ENCODE data around the gene GPC6. TPM values are rescaled to one million over a fixed set of nuclear protein-coding genes. Genes with fewer than 3 reads are reported as not detected.

The GPC6 gene
- total and polyA plus RNA-seq, 9 of the 15 experiments (the other 6 are each of a cell fraction or from before 2014, with no cell fraction given): under 0.01 to 0.20 (median 0.01) TPM; not detected in 4

GRCh38 chr13:94020426-94020825 is 793.8 kb downstream of the GPC6 start:
- no peak for FAIRE-seq

GRCh38 chr13:94020833-94021232 is 794.2 kb downstream of the GPC6 start:
- no peak for FAIRE-seq
- Histone ChIP-seq H3K4me2 (ENCODE audit: insufficient read depth, low read length) (no peak overlapping the region), H3K4me3 (no peak overlapping the region), H3K4me1 (replicated peaks in 1 of 2; ENCODE audit: control insufficient read depth in 2 of 2, insufficient read depth in 2 of 2, low read length in 2 of 2) (no peaks in the 10 kb centered on the region), H3K36me3 (ENCODE audit: control insufficient read depth, insufficient read depth, low read length) (no peaks in the 10 kb centered on the region), H3K27me3 (ENCODE audit: control insufficient read depth in 2 of 2, insufficient read depth in 2 of 2, low read length in 2 of 2) (no peaks in the 10 kb centered on the region), H3K9me1 (ENCODE audit: control insufficient read depth, insufficient read depth, low read length) (no peaks in the 10 kb centered on the region), H2AFZ (ENCODE audit: low read depth, low read length) (no peak overlapping the region), H4K20me1 (replicated peaks; ENCODE audit: control insufficient read depth, insufficient read depth, low read length) (no peaks in the 10 kb centered on the region), H3K9ac (ENCODE audit: insufficient read depth in 1 of 2, low read depth in 2 of 2, low read length in 2 of 2) (no peak overlapping the region), H3K27ac (ENCODE audit: extremely low read depth, low read depth, low read length) (no peak overlapping the region), H3K9me3 (replicated peaks; ENCODE audit: control insufficient read depth, insufficient read depth, low read depth, low read length) (no peaks in the 10 kb centered on the region; the same call in 1 of the 2 replicates), H3K79me2 (ENCODE audit: control insufficient read depth, insufficient read depth, low read length) (no peaks in the 10 kb centered on the region)
- ATAC-seq: no peak
- ChIA-PET POLR2A (interaction anchor here (0.7 kb wide), 1 partner anchor 467 kb away, joined by 3 read pairs; no protein-coding TSS in a partner anchor), CTCF (ENCODE audit: low intra/inter-chr PET ratio) (no interaction called here)
- no peak for DNase-seq (ENCODE audit: extremely low read depth in 1 of 4, low spot score in 3 of 4)
- in situ Hi-C loops (cut with MboI) (no loop called here), intact Hi-C loops (cut with micrococcal nuclease) (no loop called here)
- BruUV-seq (replicated peaks): no TSS peak
- no peak for TF ChIP-seq ADNP (tag; IDR thresholded peaks at IDR 0.05)
- TF ChIP-seq CHD4 (IDR thresholded peaks at IDR 0.05; ENCODE audit: insufficient read depth, insufficient replicate concordance, low read depth, low read length, poor library complexity, severe bottlenecking): no peak
- TF ChIP-seq SRF (CRISPR knock-in tag; IDR thresholded peaks at IDR 0.05): no peak
- no peak for TF ChIP-seq SUPT5H (IDR thresholded peaks at IDR 0.05)

More at GRCh38 chr13:94020426-94020825, 793.8 kb downstream of the GPC6 start:
- H3K4me3 ChIP-seq: no peak overlapping the region
- no TSS peak for BruUV-seq (replicated peaks)
- H3K36me3 ChIP-seq (ENCODE audit: control insufficient read depth, insufficient read depth, low read length): no peaks in the 10 kb centered on the region
- H3K4me1 ChIP-seq (replicated peaks in 1 of 2; ENCODE audit: control insufficient read depth in 2 of 2, insufficient read depth in 2 of 2, low read length in 2 of 2): no peaks in the 10 kb centered on the region
- no peaks in the 10 kb centered on the region for H3K79me2 ChIP-seq (ENCODE audit: control insufficient read depth, insufficient read depth, low read length)
- no peak overlapping the region for H2AFZ ChIP-seq (ENCODE audit: low read depth, low read length)
- no peak overlapping the region for H3K4me2 ChIP-seq (ENCODE audit: insufficient read depth, low read length)
- DNase-seq (ENCODE audit: extremely low read depth in 1 of 4, low spot score in 3 of 4) (no peak), ATAC-seq (no peak)
- H3K9me3 ChIP-seq (replicated peaks; ENCODE audit: control insufficient read depth, insufficient read depth, low read depth, low read length): no peaks in the 10 kb centered on the region; the same call in 1 of the 2 replicates
- no peak for TF ChIP-seq IFI16 (CRISPR knock-in tag; IDR thresholded peaks at IDR 0.05)
- TF ChIP-seq CCNT2 (IDR thresholded peaks at IDR 0.05; ENCODE audit: borderline replicate concordance, extremely low read depth, insufficient read length, low read depth, low read length): no peak
- no peak for TF ChIP-seq C11orf30 (IDR thresholded peaks at IDR 0.05; ENCODE audit: low read depth)
- no peak for TF ChIP-seq ZBTB8A (IDR thresholded peaks at IDR 0.05; ENCODE audit: partially characterized antibody)
- no peak for TF ChIP-seq MCM5 (IDR thresholded peaks at IDR 0.05; ENCODE audit: low read depth)
- no peak for TF ChIP-seq ZNF124 (CRISPR knock-in tag; IDR thresholded peaks at IDR 0.05)
- TF ChIP-seq KDM4B (IDR thresholded peaks at IDR 0.05; ENCODE audit: borderline replicate concordance in 2 of 2, low read depth in 1 of 2): no peak
- no peak for TF ChIP-seq SRSF9 (IDR thresholded peaks at IDR 0.05; ENCODE audit: borderline replicate concordance, low read depth, low read length)
- no peak for TF ChIP-seq RBM25 (IDR thresholded peaks at IDR 0.05; ENCODE audit: low read depth, low read length, severe bottlenecking)
- TF ChIP-seq ZNF431 (CRISPR knock-in tag; IDR thresholded peaks at IDR 0.05): no peak
- ChIA-PET POLR2A (interaction anchor here (0.7 kb wide), 1 partner anchor 467 kb away, joined by 3 read pairs; no protein-coding TSS in a partner anchor), CTCF (ENCODE audit: low intra/inter-chr PET ratio) (no interaction called here)
- no peaks in the 10 kb centered on the region for H3K9me1 ChIP-seq (ENCODE audit: control insufficient read depth, insufficient read depth, low read length)
- intact Hi-C loops (cut with micrococcal nuclease): no loop called here
- H3K9ac ChIP-seq (ENCODE audit: insufficient read depth in 1 of 2, low read depth in 2 of 2, low read length in 2 of 2): no peak overlapping the region
- H4K20me1 ChIP-seq (replicated peaks; ENCODE audit: control insufficient read depth, insufficient read depth, low read length): no peaks in the 10 kb centered on the region
- 0% methylated on average over 2 of the region's 2 CpGs for WGBS (ENCODE audit: insufficient coverage, low coverage, missing lambda C conversion rate)
- H3K27ac ChIP-seq (ENCODE audit: extremely low read depth, low read depth, low read length): no peak overlapping the region
- in situ Hi-C loops (cut with MboI): no loop called here
- H3K27me3 ChIP-seq (ENCODE audit: control insufficient read depth in 2 of 2, insufficient read depth in 2 of 2, low read length in 2 of 2): no peaks in the 10 kb centered on the region
